PC-9 (cell line): Measurements from ENCODE around the gene SLC7A10. TPM values are rescaled to one million over a fixed set of nuclear protein-coding genes. Genes with fewer than 3 reads are reported as not detected.

ENCODE experiments used
- BruUV-seq: library from RNA; stranded (reverse); fragments of 400-500 nt; replicated peaks from 2 replicates; lab custom pipeline; 2021; lab: Mats Ljungman, UMichigan
- CTCF ChIA-PET: fragments of 300-600 bp; sonication (Branson Sonifier 250); formaldehyde crosslinking; loops from one replicate; lab custom pipeline; 2022; ENCODE audit warnings: antibody characterized with exemption; lab: Charles Lee
- POLR2A ChIA-PET: fragments of 300-600 bp; sonication (Branson Sonifier 250); formaldehyde crosslinking; loops from one replicate; lab custom pipeline; 2022; ENCODE audit warnings: antibody characterized with exemption; ENCODE audit not compliant: unreplicated experiment; lab: Charles Lee
- DNase-seq, 2 experiments: peaks; one replicate each; pipeline versions ENCODE4 v3.0.0 to v3.0.0-alpha.2; 2015 to 2022; ENCODE audit warnings: mixed read lengths in 1 of 2
- H2AFZ ChIP-seq: fragments of 200-600 bp; sonication (generic); 2 replicates; pipeline ENCODE4 v1.8.1; 2017; ENCODE audit warnings: antibody characterized with exemption
- H3F3A ChIP-seq: fragments of 200-600 bp; sonication (generic); 2 replicates; pipeline ENCODE4 v1.8.1; 2017; ENCODE audit warnings: antibody characterized with exemption, mild to moderate bottlenecking, low read depth; ENCODE audit not compliant: insufficient read depth
- H3K27ac ChIP-seq: fragments of 200-600 bp; sonication (generic); 2 replicates; pipeline ENCODE4 v1.6.1; 2016; ENCODE audit warnings: mixed run types
- H3K27me3 ChIP-seq: fragments of 200-600 bp; sonication (generic); 2 replicates; pipeline ENCODE4 v1.6.1; 2016; ENCODE audit warnings: low read depth, mixed run types; ENCODE audit not compliant: insufficient read depth
- H3K36me3 ChIP-seq: fragments of 200-600 bp; sonication (generic); 2 replicates; pipeline ENCODE4 v1.6.1; 2016; ENCODE audit warnings: low read depth, mixed run types
- H3K4me1 ChIP-seq: fragments of 200-600 bp; sonication (generic); replicated peaks from 2 replicates; pipeline ENCODE4 v1.6.1; 2016; ENCODE audit warnings: mixed run types; ENCODE audit not compliant: insufficient read depth
- H3K4me2 ChIP-seq: fragments of 200-600 bp; sonication (generic); 2 replicates; pipeline ENCODE4 v1.6.1; 2017; ENCODE audit warnings: mixed run types
- H3K4me3 ChIP-seq: fragments of 200-600 bp; sonication (generic); 2 replicates; pipeline ENCODE4 v1.6.1; 2016; ENCODE audit warnings: mixed run types
- H3K79me2 ChIP-seq: fragments of 200-600 bp; sonication (generic); 2 replicates; pipeline ENCODE4 v1.6.1; 2017; ENCODE audit warnings: low read depth, mixed run types
- H3K9me2 ChIP-seq: fragments of 200-600 bp; sonication (generic); 2 replicates; pipeline ENCODE4 v1.8.1; 2017; ENCODE audit warnings: mild to moderate bottlenecking; ENCODE audit not compliant: insufficient read depth
- H3K9me3 ChIP-seq: fragments of 200-600 bp; sonication (generic); 2 replicates; pipeline ENCODE4 v1.8.1; 2016; ENCODE audit warnings: low read depth; ENCODE audit not compliant: insufficient read depth
- H4K20me1 ChIP-seq: fragments of 200-600 bp; sonication (generic); 2 replicates; pipeline ENCODE4 v1.8.1; 2017; ENCODE audit not compliant: insufficient read depth
- EZH2 ChIP-seq: fragments of 200-600 bp; sonication (generic); IDR thresholded peaks from 2 replicates; pipeline ENCODE4 v1.8.0; 2017; ENCODE audit warnings: antibody characterized with exemption, low read depth
- intact Hi-C: fragments of 100-400 bp; cut with micrococcal nuclease; formaldehyde crosslinking; loops from one replicate; pipeline ENCODE4 v1.10.0; 2022; ENCODE audit not compliant: unreplicated experiment
- total RNA-seq: library from RNA; stranded (reverse); gene quantifications from 2 replicates; pipeline ENCODE4 v1.2.3, GENCODE V29; 2021
- TF ChIP-seq, protein P1 (sequence below): fragments of 200-600 bp; sonication (generic); conservative IDR thresholded peaks from 2 replicates; pipeline ENCODE4 v1.6.1; 2017; ENCODE audit warnings: mixed run types, antibody characterized with exemption, mild to moderate bottlenecking, moderate library complexity

SLC7A10 gene
- total RNA-seq, 1 experiment from 2014 or later: not detected

DNA sequence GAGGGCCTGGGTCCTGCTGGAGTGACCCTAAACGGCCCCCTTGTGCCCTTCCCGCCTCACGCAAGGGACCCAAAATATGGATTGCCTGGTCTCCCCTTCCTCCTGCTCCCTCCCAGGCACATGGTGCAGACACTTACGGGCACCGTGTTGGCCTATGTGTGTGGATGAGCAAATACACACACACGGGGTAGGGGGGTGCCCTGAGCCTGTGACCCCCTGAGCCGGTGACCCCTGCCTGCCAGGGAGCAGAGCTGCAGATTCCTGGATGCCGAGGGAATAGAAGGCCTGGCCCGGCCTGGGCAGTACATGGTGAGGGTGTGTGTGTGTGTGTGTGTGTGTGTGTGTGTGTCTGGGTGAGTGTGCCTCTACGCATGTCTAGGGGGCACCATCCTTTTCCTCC, 43.4 kb upstream of the SLC7A10 start:
- H3K27me3 ChIP-seq: no peaks in the 10 kb centered on the region; the same call in 1 of the 2 replicates
- H3K9me2 ChIP-seq: no peaks in the 10 kb centered on the region
- H3K9me3 ChIP-seq: no peaks in the 10 kb centered on the region
- no peak overlapping the region for H3K4me3 ChIP-seq
- H3K79me2 ChIP-seq: no peaks in the 10 kb centered on the region
- intact Hi-C loops: no loop called here
- H2AFZ ChIP-seq: no peak overlapping the region
- H3K36me3 ChIP-seq: no peaks in the 10 kb centered on the region
- peaks cover 3% of the 10 kb centered on the region for H3K4me1 ChIP-seq
- ChIA-PET POLR2A (no interaction called here), CTCF (no interaction called here)
- no peaks in the 10 kb centered on the region for H4K20me1 ChIP-seq
- no peak for DNase-seq
- BruUV-seq: no TSS peak
- H3K4me2 ChIP-seq: no peak overlapping the region
- no peak overlapping the region for H3K27ac ChIP-seq
- no peaks in the 10 kb centered on the region for H3F3A ChIP-seq
- TF ChIP-seq EZH2: no peak
- TF ChIP-seq, protein P1, sequence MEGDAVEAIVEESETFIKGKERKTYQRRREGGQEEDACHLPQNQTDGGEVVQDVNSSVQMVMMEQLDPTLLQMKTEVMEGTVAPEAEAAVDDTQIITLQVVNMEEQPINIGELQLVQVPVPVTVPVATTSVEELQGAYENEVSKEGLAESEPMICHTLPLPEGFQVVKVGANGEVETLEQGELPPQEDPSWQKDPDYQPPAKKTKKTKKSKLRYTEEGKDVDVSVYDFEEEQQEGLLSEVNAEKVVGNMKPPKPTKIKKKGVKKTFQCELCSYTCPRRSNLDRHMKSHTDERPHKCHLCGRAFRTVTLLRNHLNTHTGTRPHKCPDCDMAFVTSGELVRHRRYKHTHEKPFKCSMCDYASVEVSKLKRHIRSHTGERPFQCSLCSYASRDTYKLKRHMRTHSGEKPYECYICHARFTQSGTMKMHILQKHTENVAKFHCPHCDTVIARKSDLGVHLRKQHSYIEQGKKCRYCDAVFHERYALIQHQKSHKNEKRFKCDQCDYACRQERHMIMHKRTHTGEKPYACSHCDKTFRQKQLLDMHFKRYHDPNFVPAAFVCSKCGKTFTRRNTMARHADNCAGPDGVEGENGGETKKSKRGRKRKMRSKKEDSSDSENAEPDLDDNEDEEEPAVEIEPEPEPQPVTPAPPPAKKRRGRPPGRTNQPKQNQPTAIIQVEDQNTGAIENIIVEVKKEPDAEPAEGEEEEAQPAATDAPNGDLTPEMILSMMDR: no peak

DNA sequence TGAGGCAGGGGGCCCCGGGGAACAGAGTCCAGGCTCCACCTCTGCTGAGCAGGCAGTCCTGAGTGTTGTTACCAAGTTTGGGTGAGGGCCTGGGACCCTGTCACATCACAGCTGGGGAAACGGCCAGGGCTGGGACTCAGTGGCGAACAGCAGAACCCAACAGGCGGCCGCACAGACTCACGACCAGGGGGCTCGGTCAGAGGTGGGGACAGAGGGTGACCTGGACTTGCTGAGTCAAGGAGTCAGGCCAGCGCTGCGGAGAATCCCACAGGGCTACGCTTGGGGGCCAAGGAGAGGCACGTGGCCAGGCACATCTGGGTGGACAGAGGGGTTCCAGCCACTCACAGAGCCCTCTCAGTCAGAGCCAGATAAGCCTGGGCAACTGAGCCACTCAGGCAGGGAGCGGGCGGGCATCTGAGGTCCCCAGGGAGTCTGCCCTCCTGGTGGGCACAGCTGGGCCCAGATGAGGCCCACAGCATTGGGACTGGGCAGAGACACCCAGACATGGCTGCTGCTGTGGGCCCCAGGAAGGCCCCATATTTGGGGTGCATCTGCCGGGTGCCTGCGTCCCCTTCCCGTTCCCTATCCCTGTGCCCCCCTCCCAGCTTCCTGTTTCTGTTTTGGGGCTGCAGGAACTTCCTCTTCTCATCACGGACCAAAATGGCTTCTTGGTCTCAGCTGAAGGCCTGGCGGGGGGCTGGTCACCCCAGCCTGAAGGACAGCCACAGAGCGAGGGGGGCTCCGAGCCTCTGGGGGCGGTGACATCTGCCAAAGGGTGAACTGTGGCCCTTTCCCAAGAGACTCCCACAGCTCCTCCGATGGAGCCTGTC, 42.7 kb upstream of the SLC7A10 start:
- H3K4me1 ChIP-seq: no peaks in the 10 kb centered on the region
- no TSS peak for BruUV-seq
- H3K9me2 ChIP-seq: no peaks in the 10 kb centered on the region
- TF ChIP-seq, protein P1: no peak
- TF ChIP-seq EZH2: no peak
- H3K4me2 ChIP-seq: no peak overlapping the region
- no peaks in the 10 kb centered on the region for H3K36me3 ChIP-seq
- ChIA-PET CTCF (no interaction called here), POLR2A (no interaction called here)
- no peak for DNase-seq
- intact Hi-C loops: no loop called here
- no peaks in the 10 kb centered on the region for H4K20me1 ChIP-seq
- H2AFZ ChIP-seq: no peak overlapping the region
- H3K27me3 ChIP-seq: no peaks in the 10 kb centered on the region; the same call in 1 of the 2 replicates
- no peaks in the 10 kb centered on the region for H3K9me3 ChIP-seq
- H3K4me3 ChIP-seq: no peak overlapping the region
- no peaks in the 10 kb centered on the region for H3K79me2 ChIP-seq
- no peaks in the 10 kb centered on the region for H3F3A ChIP-seq
- H3K27ac ChIP-seq: no peak overlapping the region

DNA sequence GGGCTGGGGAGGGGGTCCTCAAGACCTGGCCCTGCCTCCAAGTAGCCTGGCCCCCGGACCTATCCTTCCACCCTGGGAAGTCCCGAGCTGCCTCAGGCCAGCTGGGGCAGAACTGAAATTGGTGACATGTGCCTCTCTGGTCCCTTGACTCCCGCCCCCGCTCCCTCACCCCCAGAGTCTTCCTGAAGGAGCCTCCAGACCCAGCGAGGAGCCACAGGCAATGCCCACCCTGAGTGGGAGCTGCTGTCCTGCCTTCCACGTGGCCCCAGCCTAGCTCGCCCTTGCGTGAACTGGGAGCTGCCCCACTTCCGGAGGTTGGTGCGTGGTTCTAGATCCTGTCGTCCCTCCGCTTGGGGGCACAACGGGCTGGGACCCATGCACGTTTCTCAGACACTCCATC, 42.1 kb upstream of the SLC7A10 start:
- no TSS peak for BruUV-seq
- H2AFZ ChIP-seq: no peak overlapping the region
- H3K4me3 ChIP-seq: no peak overlapping the region
- no peaks in the 10 kb centered on the region; the same call in 1 of the 2 replicates for H3F3A ChIP-seq
- H3K4me1 ChIP-seq: no peaks in the 10 kb centered on the region
- ChIA-PET POLR2A (no interaction called here), CTCF (no interaction called here)
- TF ChIP-seq, protein P1: no peak
- no peak for TF ChIP-seq EZH2
- no peaks in the 10 kb centered on the region for H3K36me3 ChIP-seq
- H3K79me2 ChIP-seq: no peaks in the 10 kb centered on the region
- intact Hi-C loops: no loop called here
- DNase-seq: no peak
- no peak overlapping the region for H3K4me2 ChIP-seq
- no peaks in the 10 kb centered on the region for H3K9me2 ChIP-seq
- H3K27ac ChIP-seq: no peak overlapping the region
- H3K27me3 ChIP-seq: no peaks in the 10 kb centered on the region; the same call in 1 of the 2 replicates
- H4K20me1 ChIP-seq: no peaks in the 10 kb centered on the region
- no peaks in the 10 kb centered on the region for H3K9me3 ChIP-seq
